SK-N-SH treated with all-trans-retinoic acid at 6 μM for 48 hours (cell line): ENCODE measurements around the gene EGFL6.

Experiments
- ARNTL ChIP-seq: fragments of 450-650 bp; formaldehyde crosslinking; IDR thresholded peaks from 2 replicates; pipeline ENCODE4 v1.5.0; 2020; ENCODE audit warnings: low read depth, mild to moderate bottlenecking, moderate library complexity, borderline replicate concordance
- CREB5 ChIP-seq: fragments of 250-450 bp; sonication (Bioruptor Pico); IDR thresholded peaks from 2 replicates; pipeline ENCODE4 v1.5.1; 2020; ENCODE audit warnings: low read depth, mild to moderate bottlenecking, moderate library complexity
- CSDC2 ChIP-seq: fragments of 250-450 bp; sonication (Bioruptor Pico); IDR thresholded peaks from 2 replicates; pipeline ENCODE4 v1.5.0; 2020; ENCODE audit warnings: mild to moderate bottlenecking, moderate library complexity
- ISL1 ChIP-seq: fragments of 250-450 bp; sonication (Bioruptor Pico); IDR thresholded peaks from 2 replicates; pipeline ENCODE4 v2.1.2; 2022; ENCODE audit warnings: mild to moderate bottlenecking, moderate library complexity
- PATZ1 ChIP-seq: fragments of 250-450 bp; sonication (Bioruptor Pico); IDR thresholded peaks from 2 replicates; pipeline ENCODE4 v1.8.0; 2020; ENCODE audit warnings: mild to moderate bottlenecking, moderate library complexity, borderline replicate concordance
- TCF4 ChIP-seq: fragments of 250-450 bp; sonication (Bioruptor Pico); IDR thresholded peaks from 2 replicates; pipeline ENCODE4 v1.8.0; 2021; ENCODE audit warnings: mild to moderate bottlenecking, moderate library complexity, borderline replicate concordance
- TF ChIP-seq, protein P1 (sequence below): fragments of 250-450 bp; sonication (Bioruptor Pico); IDR thresholded peaks from 2 replicates; pipeline ENCODE4 v1.8.0; 2021; ENCODE audit warnings: low read depth, mild to moderate bottlenecking, moderate library complexity, borderline replicate concordance

- TF ChIP-seq CREB5 (CRISPR knock-in tag) (no peak), TCF4 (CRISPR knock-in tag) (no peak), PATZ1 (CRISPR knock-in tag) (no peak), ISL1 (CRISPR knock-in tag) (no peak), ARNTL (CRISPR knock-in tag) (no peak), CSDC2 (CRISPR knock-in tag) (no peak)
- TF ChIP-seq, protein P1, sequence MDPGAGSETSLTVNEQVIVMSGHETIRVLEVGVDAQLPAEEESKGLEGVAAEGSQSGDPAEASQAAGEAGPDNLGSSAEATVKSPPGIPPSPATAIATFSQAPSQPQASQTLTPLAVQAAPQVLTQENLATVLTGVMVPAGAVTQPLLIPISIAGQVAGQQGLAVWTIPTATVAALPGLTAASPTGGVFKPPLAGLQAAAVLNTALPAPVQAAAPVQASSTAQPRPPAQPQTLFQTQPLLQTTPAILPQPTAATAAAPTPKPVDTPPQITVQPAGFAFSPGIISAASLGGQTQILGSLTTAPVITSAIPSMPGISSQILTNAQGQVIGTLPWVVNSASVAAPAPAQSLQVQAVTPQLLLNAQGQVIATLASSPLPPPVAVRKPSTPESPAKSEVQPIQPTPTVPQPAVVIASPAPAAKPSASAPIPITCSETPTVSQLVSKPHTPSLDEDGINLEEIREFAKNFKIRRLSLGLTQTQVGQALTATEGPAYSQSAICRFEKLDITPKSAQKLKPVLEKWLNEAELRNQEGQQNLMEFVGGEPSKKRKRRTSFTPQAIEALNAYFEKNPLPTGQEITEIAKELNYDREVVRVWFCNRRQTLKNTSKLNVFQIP (CRISPR knock-in tag): no peak
These were observed 81.7 kb downstream of the EGFL6 start for GRCh38 chrX:13651150-13651549.
